HepG2 (cell line): Measurements from ENCODE around the gene WNT1. TPM values are rescaled to one million over a fixed set of nuclear protein-coding genes. Genes with fewer than 3 reads are reported as not detected.

Experiments used
- ATAC-seq: fragments of 200-7000 bp; cut with Tn5 transposase; 3 replicates; pipeline ENCODE4 v1.9.1; 2020; ENCODE audit warnings: mild to moderate bottlenecking, moderate library complexity
- BruUV-seq: library from RNA; stranded (reverse); fragments of 400-500 nt; replicated peaks from 2 replicates; lab custom pipeline; 2021; lab: Mats Ljungman, UMichigan
- CTCF ChIA-PET: fragments of 300-600 bp; formaldehyde crosslinking; extraction: SDS; loops from one replicate; lab custom pipeline; 2021; ENCODE audit warnings: low total read pairs, inconsistent platforms, low intra/inter-chr PET ratio; lab: Yijun Ruan, JAX
- POLR2A ChIA-PET: fragments of 350-600 bp; sonication (Branson Sonifier 250); formaldehyde crosslinking; loops from one replicate; lab custom pipeline; 2020; ENCODE audit warnings: antibody characterized with exemption, inconsistent platforms; lab: Yijun Ruan, JAX
- DNase-seq: peaks from one replicate; pipeline ENCODE4 v3.0.0-alpha.2; 2015; ENCODE audit warnings: low spot score
- FAIRE-seq: peaks from 3 replicates; lab custom pipeline; 2011; peaks lifted over from hg19 to GRCh38; lab: Jason Lieb, UNC
- H2AFZ ChIP-seq: one replicate; pipeline ENCODE4 v1.6.1; 2011; ENCODE audit warnings: low read length, inconsistent platforms
- H3K27ac ChIP-seq: fragments of 300-600 bp; 3 replicates; pipeline ENCODE4 v1.8.0; 2011; ENCODE audit warnings: mixed run types, mild to moderate bottlenecking, mixed read lengths, low read length, inconsistent platforms; ENCODE audit not compliant: insufficient read depth; ENCODE audit errors: extremely low read length
- H3K27me3 ChIP-seq, 2 experiments: fragments of 200-600 bp in 1 of 2; 2 replicates in 1 of 2; 3 replicates in 1 of 2; pipeline versions ENCODE4 v1.6.0 to v1.8.0; 2011; ENCODE audit warnings: low read length in 2 of 2, mild to moderate bottlenecking in 2 of 2, moderate library complexity in 2 of 2, inconsistent platforms in 1 of 2; ENCODE audit not compliant: insufficient read depth in 2 of 2, control insufficient read depth in 1 of 2
- H3K36me3 ChIP-seq, 2 experiments: fragments of 200-600 bp in 1 of 2; replicated peaks in 1 of 2; 2 replicates in 1 of 2; 3 replicates in 1 of 2; pipeline versions ENCODE4 v1.5.1 to v1.8.0; 2011; ENCODE audit warnings: low read length in 2 of 2, inconsistent platforms in 1 of 2; ENCODE audit not compliant: insufficient read depth in 2 of 2, control insufficient read depth in 1 of 2
- H3K4me1 ChIP-seq: 2 replicates; pipeline ENCODE4 v1.5.1; 2012; ENCODE audit warnings: low read length, inconsistent platforms; ENCODE audit not compliant: insufficient read depth
- H3K4me2 ChIP-seq: 2 replicates; pipeline ENCODE4 v1.6.0; 2011; ENCODE audit warnings: low read depth, low read length, inconsistent platforms
- H3K4me3 ChIP-seq, 3 experiments: fragments of 200-600 bp in 1 of 3; sonication (generic), shearing (Covaris generic) in 1 of 3; replicated peaks in 1 of 3; 2 replicates each; pipeline ENCODE4 v1.5.1; 2011 to 2016; ENCODE audit warnings: low read length in 3 of 3, inconsistent platforms in 2 of 3, low read depth in 2 of 3, mild to moderate bottlenecking in 2 of 3, control low read depth in 1 of 3, mixed read lengths in 1 of 3; ENCODE audit not compliant: insufficient read depth in 1 of 3
- H3K79me2 ChIP-seq: one replicate; pipeline ENCODE4 v1.6.1; 2011; ENCODE audit warnings: low read length, inconsistent platforms; ENCODE audit not compliant: insufficient read depth
- H3K9ac ChIP-seq: 2 replicates; pipeline ENCODE4 v1.6.0; 2011; ENCODE audit warnings: mild to moderate bottlenecking, low read depth, low read length, inconsistent platforms; ENCODE audit not compliant: insufficient read depth
- H3K9me3 ChIP-seq: 2 replicates; pipeline ENCODE4 v1.5.1; 2012; ENCODE audit warnings: mild to moderate bottlenecking, low read length
- H4K20me1 ChIP-seq: 2 replicates; pipeline ENCODE4 v1.6.0; 2011; ENCODE audit warnings: inconsistent platforms, mild to moderate bottlenecking, low read length, moderate library complexity; ENCODE audit not compliant: insufficient read depth
- CAMTA2 ChIP-seq: sonication (generic); formaldehyde crosslinking; IDR thresholded peaks from 2 replicates; pipeline ENCODE4 v1.4.0; 2020; ENCODE audit warnings: mild to moderate bottlenecking, missing genetic modification reagents, borderline replicate concordance
- DMAP1 ChIP-seq: IDR thresholded peaks from 2 replicates; pipeline ENCODE4 v1.6.1; 2016
- DPF2 ChIP-seq: sonication (generic); formaldehyde crosslinking; IDR thresholded peaks from 2 replicates; pipeline ENCODE4 v1.4.0; 2020; ENCODE audit warnings: mild to moderate bottlenecking, low read depth, missing genetic modification reagents, borderline replicate concordance
- FOXO1 ChIP-seq: sonication (generic); formaldehyde crosslinking; IDR thresholded peaks from 2 replicates; pipeline ENCODE4 v1.4.0; 2020; ENCODE audit warnings: missing genetic modification reagents
- KLF11 ChIP-seq: IDR thresholded peaks from 2 replicates; pipeline ENCODE4 v1.6.1; 2016; ENCODE audit warnings: missing compliant biosample characterization
- NCOR1 ChIP-seq: fragments of 200-600 bp; sonication (generic); IDR thresholded peaks from 2 replicates; pipeline ENCODE4 v1.7.0; 2017; ENCODE audit warnings: antibody characterized with exemption, low read length, borderline replicate concordance
- SRY ChIP-seq: sonication (generic); formaldehyde crosslinking; IDR thresholded peaks from 2 replicates; pipeline ENCODE4 v1.8.0; 2022; ENCODE audit warnings: mild to moderate bottlenecking, missing genetic modification reagents
- YY1 ChIP-seq: IDR thresholded peaks from 2 replicates; pipeline ENCODE4 v1.6.1; 2011; ENCODE audit warnings: low read length, low read depth, moderate library complexity, mild to moderate bottlenecking; ENCODE audit not compliant: insufficient read depth, insufficient replicate concordance
- ZFP90 ChIP-seq: sonication (generic); formaldehyde crosslinking; IDR thresholded peaks from 2 replicates; pipeline ENCODE4 v1.8.0; 2022; ENCODE audit warnings: missing genetic modification reagents, mild to moderate bottlenecking, inconsistent platforms, borderline replicate concordance
- ZMYM4 ChIP-seq: sonication (generic); formaldehyde crosslinking; IDR thresholded peaks from 2 replicates; pipeline ENCODE4 v1.8.1; 2023; ENCODE audit warnings: mild to moderate bottlenecking, missing genetic modification reagents
- ZNF260 ChIP-seq: sonication (generic); formaldehyde crosslinking; IDR thresholded peaks from 2 replicates; pipeline ENCODE4 v1.4.0; 2020; ENCODE audit warnings: missing genetic modification reagents, low read depth, mild to moderate bottlenecking, borderline replicate concordance
- ZNF317 ChIP-seq: sonication (generic); formaldehyde crosslinking; IDR thresholded peaks from 2 replicates; pipeline ENCODE4 v1.5.0; 2020; ENCODE audit warnings: mild to moderate bottlenecking, missing genetic modification reagents
- ZNF614 ChIP-seq: IDR thresholded peaks from 2 replicates; pipeline ENCODE4 v1.6.1; 2018; ENCODE audit warnings: missing biosample characterization, missing genetic modification reagents, inconsistent platforms, borderline replicate concordance
- ZNF776 ChIP-seq: sonication (generic); formaldehyde crosslinking; IDR thresholded peaks from 2 replicates; pipeline ENCODE4 v1.4.0; 2020; ENCODE audit warnings: mild to moderate bottlenecking, missing genetic modification reagents
- ZNF83 ChIP-seq: sonication (generic); formaldehyde crosslinking; IDR thresholded peaks from 2 replicates; pipeline ENCODE4 v1.4.0; 2020; ENCODE audit warnings: missing genetic modification reagents, mild to moderate bottlenecking, borderline replicate concordance
- WGBS: methylation state at CpG from one replicate; pipeline ENCODE4 v1.1.6; 2017; ENCODE audit warnings: low lambda C conversion rate; 5-methylcytosine and 5-hydroxymethylcytosine counted together
- in situ Hi-C: cut with HindIII; loops from 2 replicates; pipeline ENCODE4 v1.10.0; 2017; ENCODE audit warnings: low pct_unique_long_range_greater_than_20kb; ENCODE audit not compliant: extremely low pct_ligation_motif_present
- intact Hi-C: fragments of 100-400 bp; cut with micrococcal nuclease; formaldehyde crosslinking; loops from one replicate; pipeline ENCODE4 v1.10.0; 2022; ENCODE audit not compliant: unreplicated experiment
- polyA plus RNA-seq, 8 experiments: library from polyadenylated mRNA; depleted of rRNA in 3 of 8; stranded (reverse) in 7 of 8; unstranded in 1 of 8; fragments of >200 nt; fragmentation: Illumina TruSeq in 4 of 8; extraction: Trizol in 4 of 8; gene quantifications; 2 replicates each; pipeline versions ENCODE4 v1.2.1 to v1.2.3, GENCODE V29; 2011 to 2016; ENCODE audit warnings: low read depth in 4 of 8, missing spikeins in 1 of 8, mixed read lengths in 1 of 8; ENCODE audit not compliant: insufficient read depth in 1 of 8
- total RNA-seq, 5 experiments: library from RNA; depleted of rRNA; stranded (reverse); fragments of >200 nt; fragmentation: Illumina TruSeq; extraction: Trizol; gene quantifications; 2 replicates each; pipeline ENCODE4 v1.2.3, GENCODE V29; 2016; ENCODE audit warnings: low read depth in 1 of 5
- TF ChIP-seq, protein P1 (sequence below): sonication (generic); formaldehyde crosslinking; IDR thresholded peaks from 2 replicates; pipeline ENCODE4 v1.5.0; 2020; ENCODE audit warnings: mild to moderate bottlenecking, missing genetic modification reagents, moderate library complexity
- TF ChIP-seq, protein P2 (sequence below): sonication (generic); formaldehyde crosslinking; IDR thresholded peaks from 2 replicates; pipeline ENCODE4 v1.9.0; 2022; ENCODE audit warnings: missing genetic modification reagents, mild to moderate bottlenecking, borderline replicate concordance
- TF ChIP-seq, protein P3 (sequence below): sonication (generic); formaldehyde crosslinking; IDR thresholded peaks from 2 replicates; pipeline ENCODE4 v1.4.0; 2020; ENCODE audit warnings: missing genetic modification reagents, borderline replicate concordance

Gene WNT1
- total and polyA plus RNA-seq, 2 of the 13 experiments (the other 11 are each of a cell fraction or from before 2014, with no cell fraction given), result not detected

GRCh38 chr12:48995086-48995879 is 17.2 kb downstream of the WNT1 start:
- H3K27me3 ChIP-seq, result peaks cover 10 to 52% of the 10 kb centered on the region in 2 experiments; a peak in 4 of 5 replicates
- H3K9ac ChIP-seq, result no peak overlapping the region
- H3K27ac ChIP-seq, result no peak overlapping the region
- peak overlapping the region in 1 of 3 experiments; percentile 37; a peak in 1 of 6 replicates for H3K4me3 ChIP-seq
- no TSS peak for BruUV-seq
- ChIA-PET POLR2A (no interaction called here), CTCF (interaction anchor here (0.6 to 3.7 kb wide), 6 partner anchors 15 to 61 kb away, joined by 3 to 15 read pairs (median 4); partner anchors contain the start of genes PRKAG1 and WNT1)
- H3K4me2 ChIP-seq, result peak overlapping the region; percentile 54
- no peaks in the 10 kb centered on the region; the same call in 1 of the 2 replicates for H4K20me1 ChIP-seq
- peak; percentile 69 for ATAC-seq
- 15% methylated on average over 25 of the region's 32 CpGs for WGBS
- H3K36me3 ChIP-seq, result no peaks in the 10 kb centered on the region
- no peaks in the 10 kb centered on the region for H3K79me2 ChIP-seq
- in situ Hi-C loops, result no loop called here
- intact Hi-C loops, result loop anchor here (5.0 kb wide), 1 partner anchor 572 kb away; the partner anchor contains the start of gene MCRS1
- peak; percentile 63 for FAIRE-seq
- peak; percentile 67 for DNase-seq
- H2AFZ ChIP-seq, result no peak overlapping the region
- no peaks in the 10 kb centered on the region for H3K9me3 ChIP-seq
- peaks cover 60% of the 10 kb centered on the region for H3K4me1 ChIP-seq
- TF ChIP-seq ZNF260 (CRISPR knock-in tag), result no peak
- TF ChIP-seq, protein P1, sequence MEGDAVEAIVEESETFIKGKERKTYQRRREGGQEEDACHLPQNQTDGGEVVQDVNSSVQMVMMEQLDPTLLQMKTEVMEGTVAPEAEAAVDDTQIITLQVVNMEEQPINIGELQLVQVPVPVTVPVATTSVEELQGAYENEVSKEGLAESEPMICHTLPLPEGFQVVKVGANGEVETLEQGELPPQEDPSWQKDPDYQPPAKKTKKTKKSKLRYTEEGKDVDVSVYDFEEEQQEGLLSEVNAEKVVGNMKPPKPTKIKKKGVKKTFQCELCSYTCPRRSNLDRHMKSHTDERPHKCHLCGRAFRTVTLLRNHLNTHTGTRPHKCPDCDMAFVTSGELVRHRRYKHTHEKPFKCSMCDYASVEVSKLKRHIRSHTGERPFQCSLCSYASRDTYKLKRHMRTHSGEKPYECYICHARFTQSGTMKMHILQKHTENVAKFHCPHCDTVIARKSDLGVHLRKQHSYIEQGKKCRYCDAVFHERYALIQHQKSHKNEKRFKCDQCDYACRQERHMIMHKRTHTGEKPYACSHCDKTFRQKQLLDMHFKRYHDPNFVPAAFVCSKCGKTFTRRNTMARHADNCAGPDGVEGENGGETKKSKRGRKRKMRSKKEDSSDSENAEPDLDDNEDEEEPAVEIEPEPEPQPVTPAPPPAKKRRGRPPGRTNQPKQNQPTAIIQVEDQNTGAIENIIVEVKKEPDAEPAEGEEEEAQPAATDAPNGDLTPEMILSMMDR (CRISPR knock-in tag), result peak; percentile 86
- no peak for TF ChIP-seq ZFP90
- no peak for TF ChIP-seq YY1
- no peak for TF ChIP-seq ZNF776 (CRISPR knock-in tag)
- TF ChIP-seq ZNF83, result no peak
- TF ChIP-seq, protein P2, sequence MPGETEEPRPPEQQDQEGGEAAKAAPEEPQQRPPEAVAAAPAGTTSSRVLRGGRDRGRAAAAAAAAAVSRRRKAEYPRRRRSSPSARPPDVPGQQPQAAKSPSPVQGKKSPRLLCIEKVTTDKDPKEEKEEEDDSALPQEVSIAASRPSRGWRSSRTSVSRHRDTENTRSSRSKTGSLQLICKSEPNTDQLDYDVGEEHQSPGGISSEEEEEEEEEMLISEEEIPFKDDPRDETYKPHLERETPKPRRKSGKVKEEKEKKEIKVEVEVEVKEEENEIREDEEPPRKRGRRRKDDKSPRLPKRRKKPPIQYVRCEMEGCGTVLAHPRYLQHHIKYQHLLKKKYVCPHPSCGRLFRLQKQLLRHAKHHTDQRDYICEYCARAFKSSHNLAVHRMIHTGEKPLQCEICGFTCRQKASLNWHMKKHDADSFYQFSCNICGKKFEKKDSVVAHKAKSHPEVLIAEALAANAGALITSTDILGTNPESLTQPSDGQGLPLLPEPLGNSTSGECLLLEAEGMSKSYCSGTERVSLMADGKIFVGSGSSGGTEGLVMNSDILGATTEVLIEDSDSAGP, result peak; percentile 39; the same call in 1 of the 2 replicates
- no peak for TF ChIP-seq NCOR1
- no peak for TF ChIP-seq ZMYM4 (CRISPR knock-in tag)
- no peak for TF ChIP-seq ZNF614 (CRISPR knock-in tag)
- TF ChIP-seq CAMTA2 (CRISPR knock-in tag), result no peak
- TF ChIP-seq KLF11 (CRISPR knock-in tag), result no peak
- TF ChIP-seq DMAP1, result no peak
- no peak for TF ChIP-seq ZNF317 (CRISPR knock-in tag)
- TF ChIP-seq, protein P3, sequence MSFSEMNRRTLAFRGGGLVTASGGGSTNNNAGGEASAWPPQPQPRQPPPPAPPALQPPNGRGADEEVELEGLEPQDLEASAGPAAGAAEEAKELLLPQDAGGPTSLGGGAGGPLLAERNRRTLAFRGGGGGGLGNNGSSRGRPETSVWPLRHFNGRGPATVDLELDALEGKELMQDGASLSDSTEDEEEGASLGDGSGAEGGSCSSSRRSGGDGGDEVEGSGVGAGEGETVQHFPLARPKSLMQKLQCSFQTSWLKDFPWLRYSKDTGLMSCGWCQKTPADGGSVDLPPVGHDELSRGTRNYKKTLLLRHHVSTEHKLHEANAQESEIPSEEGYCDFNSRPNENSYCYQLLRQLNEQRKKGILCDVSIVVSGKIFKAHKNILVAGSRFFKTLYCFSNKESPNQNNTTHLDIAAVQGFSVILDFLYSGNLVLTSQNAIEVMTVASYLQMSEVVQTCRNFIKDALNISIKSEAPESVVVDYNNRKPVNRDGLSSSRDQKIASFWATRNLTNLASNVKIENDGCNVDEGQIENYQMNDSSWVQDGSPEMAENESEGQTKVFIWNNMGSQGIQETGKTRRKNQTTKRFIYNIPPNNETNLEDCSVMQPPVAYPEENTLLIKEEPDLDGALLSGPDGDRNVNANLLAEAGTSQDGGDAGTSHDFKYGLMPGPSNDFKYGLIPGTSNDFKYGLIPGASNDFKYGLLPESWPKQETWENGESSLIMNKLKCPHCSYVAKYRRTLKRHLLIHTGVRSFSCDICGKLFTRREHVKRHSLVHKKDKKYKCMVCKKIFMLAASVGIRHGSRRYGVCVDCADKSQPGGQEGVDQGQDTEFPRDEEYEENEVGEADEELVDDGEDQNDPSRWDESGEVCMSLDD, result no peak
- TF ChIP-seq SRY (CRISPR knock-in tag), result no peak
- TF ChIP-seq FOXO1 (CRISPR knock-in tag), result no peak
- TF ChIP-seq DPF2, result no peak
